NCI-H1417 (cell line): ENCODE measurements around the gene SLC25A27.
"Not testable (repeated sequence)": the region's sequence is repeated elsewhere in the genome, so short reads cannot be mapped to it uniquely, and the experiment has no call there.

Source experiments
- DNase-seq, 3 experiments: peaks; one replicate each; lab custom pipeline; 2025; lab: John Stamatoyannopoulos, UW

SLC25A27 gene, protein sequence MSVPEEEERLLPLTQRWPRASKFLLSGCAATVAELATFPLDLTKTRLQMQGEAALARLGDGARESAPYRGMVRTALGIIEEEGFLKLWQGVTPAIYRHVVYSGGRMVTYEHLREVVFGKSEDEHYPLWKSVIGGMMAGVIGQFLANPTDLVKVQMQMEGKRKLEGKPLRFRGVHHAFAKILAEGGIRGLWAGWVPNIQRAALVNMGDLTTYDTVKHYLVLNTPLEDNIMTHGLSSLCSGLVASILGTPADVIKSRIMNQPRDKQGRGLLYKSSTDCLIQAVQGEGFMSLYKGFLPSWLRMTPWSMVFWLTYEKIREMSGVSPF

DNA sequence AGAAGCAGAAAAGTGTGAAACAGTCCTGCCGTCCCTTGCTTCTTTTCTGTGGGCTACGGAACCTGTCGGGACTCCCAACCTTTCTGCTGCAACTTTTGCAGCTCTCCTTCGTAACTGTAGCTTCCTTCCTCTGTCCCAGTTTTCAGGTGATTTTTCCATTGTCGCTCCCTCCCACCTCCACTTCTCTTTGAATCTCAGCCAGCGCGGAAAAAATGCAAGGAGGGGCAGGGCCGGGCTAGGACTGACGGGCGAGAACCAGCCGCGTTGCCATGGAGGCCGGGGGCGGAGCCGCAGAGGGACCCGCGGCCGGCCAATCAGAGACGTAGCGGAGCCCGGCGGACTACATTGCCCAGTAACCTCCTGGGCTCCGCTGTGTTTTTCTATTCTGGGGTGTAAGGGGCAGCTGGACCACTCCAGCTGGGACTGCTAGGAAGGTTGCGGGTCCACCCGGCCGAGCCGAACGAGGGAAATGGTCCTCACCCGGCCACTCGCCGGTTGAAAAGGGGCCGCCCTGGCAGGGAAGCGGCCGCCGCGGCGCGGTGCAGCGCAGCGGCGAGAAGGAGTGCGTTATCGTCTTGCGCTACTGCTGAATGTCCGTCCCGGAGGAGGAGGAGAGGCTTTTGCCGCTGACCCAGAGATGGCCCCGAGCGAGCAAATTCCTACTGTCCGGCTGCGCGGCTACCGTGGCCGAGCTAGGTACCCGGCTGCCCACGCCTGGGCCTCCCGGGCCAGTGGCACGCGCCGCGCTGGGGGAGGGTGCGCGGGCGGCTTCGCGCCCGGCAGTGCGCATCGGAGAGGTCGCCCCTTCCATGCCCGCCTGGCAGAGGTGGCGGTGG lies at the start of gene SLC25A27, which contains the start of gene CYP39A1:
Gene SLC25A27 (plus strand): TSS at position 373 of the 836 bp plus-strand sequence. CDS start 218 bp downstream, at position 591.
Gene CYP39A1 (minus strand): TSS at position 216 of the 836 bp plus-strand sequence. CDS start 236 bp downstream, outside the sequence.
- DNase-seq = peak; percentile 93 to 96 (median 95)

DNA sequence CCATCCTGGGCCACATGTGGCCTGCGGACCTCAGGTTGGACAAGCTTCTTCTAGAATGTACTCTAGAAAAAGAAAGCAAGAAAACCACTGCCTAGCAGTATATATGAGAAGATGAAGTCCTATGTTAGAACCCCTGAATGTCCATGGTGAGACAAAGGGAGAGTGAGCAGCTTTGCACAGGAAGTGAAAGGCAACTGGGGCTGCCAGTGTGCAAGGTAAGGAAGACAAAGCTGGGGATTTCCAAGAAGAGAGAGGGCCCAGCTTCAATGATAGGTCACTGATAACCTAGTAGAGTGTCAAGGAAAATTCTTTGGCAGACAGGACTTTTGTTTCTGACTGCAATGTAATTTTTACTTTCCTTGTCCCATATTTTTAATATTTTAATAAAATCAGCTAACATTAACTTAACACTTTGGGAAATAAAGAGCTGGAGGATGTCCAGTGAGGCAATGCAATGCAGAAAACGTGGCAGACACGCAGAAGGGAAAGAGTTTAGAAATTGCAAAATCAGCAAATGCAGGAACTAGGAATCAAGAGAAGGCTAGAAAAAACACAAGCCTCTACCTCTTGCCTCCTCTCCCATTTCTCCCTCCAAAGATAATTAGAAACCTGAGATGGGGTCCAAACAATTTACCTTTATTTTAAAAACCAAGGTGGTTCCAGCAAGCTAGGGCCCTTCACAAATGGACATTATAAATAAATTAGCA lies 47.5 kb upstream of the SLC25A27 start:
- no peak for DNase-seq

DNA sequence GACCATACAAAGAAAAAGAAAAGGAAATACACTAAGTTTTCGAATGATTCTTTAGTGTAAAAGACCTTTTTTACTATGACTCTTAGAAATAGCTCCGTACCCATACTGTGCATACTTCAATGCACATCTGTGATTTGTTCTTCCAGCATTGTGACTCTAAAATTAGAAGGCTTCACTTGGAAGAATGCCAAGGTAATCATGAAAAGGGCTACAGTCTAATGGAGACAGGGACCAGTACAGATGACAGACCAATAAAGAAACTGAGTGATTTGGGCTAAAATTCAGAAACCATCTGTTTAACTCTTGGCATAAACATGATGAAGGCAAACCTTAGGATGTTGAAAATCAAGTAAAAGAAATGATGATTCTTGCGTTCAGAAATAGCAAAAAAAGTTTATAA lies 46.4 kb upstream of the SLC25A27 start:
- peak in 2 of 3 experiments; percentile 48 to 70 for DNase-seq

DNA sequence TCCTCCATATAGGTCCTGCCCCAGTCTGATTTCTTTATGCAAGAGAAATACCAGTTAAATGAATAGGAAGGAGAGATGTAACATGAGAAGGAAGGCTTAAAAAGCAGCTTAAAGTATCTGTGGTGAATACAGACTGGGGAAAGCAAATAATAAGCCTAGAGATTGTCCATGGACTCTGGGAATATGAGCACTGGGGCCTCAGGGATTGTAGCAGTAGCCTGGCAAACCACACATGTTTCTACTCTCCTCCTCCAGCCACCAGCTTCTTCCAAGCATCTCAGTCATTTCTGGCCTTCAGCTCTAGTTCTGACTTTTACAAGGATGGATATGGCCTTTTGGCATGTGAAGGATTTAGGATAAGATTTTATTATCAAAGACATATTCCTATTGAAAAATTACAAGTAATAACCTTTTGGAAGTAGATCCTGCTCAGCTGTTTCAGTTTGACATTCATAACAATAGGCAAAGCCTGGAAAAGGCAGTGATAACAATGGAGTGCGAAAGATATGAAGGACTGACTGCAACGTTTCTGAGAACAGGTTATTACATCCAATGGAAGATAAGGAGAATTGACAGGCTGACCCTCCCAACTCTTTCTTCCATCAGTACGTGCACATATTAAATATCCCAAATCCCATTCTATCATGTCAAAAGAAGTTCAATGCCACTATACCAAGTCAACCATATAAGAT lies 41.8 kb upstream of the SLC25A27 start:
- DNase-seq = peak in 1 of 3 experiments; percentile 21

DNA sequence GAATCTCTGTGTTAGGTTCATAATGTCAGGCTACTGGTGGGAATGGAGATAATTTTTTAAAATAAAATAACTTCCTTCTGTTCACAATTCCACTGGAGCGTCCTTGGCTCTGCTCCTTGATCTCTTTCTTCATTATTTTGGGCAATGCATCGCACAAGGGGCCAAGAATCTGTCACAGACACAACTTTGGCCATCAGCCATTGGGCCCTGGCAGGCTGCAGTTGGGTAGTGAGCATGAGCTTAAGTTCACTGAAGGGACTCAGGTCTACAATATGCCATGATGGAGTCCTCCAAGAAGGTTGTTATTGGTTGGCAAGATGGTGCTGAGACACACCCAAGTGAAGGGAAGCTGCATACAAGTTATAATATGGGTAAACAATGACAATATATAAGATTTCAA lies 40.1 kb upstream of the SLC25A27 start:
- no peak for DNase-seq

DNA sequence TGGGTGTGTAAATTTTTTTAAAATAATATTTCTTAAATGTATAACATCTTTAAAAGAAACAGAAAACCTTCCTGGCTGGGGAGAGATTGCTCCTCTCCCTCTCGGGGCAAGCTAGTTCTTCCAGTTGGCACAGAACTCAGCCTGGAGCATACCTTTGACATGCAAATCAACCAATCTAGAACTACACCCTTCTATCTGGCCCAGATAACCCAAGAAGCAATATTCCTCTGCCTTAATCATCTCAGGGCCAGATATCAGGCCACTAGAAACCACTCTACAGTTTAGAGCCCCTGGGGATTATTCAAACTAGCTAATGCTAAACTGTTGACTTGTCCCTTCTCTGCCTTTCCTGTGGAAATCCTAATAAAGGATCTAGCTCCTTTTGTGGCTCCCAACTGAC lies 34.0 kb upstream of the SLC25A27 start:
- DNase-seq = no peak

DNA sequence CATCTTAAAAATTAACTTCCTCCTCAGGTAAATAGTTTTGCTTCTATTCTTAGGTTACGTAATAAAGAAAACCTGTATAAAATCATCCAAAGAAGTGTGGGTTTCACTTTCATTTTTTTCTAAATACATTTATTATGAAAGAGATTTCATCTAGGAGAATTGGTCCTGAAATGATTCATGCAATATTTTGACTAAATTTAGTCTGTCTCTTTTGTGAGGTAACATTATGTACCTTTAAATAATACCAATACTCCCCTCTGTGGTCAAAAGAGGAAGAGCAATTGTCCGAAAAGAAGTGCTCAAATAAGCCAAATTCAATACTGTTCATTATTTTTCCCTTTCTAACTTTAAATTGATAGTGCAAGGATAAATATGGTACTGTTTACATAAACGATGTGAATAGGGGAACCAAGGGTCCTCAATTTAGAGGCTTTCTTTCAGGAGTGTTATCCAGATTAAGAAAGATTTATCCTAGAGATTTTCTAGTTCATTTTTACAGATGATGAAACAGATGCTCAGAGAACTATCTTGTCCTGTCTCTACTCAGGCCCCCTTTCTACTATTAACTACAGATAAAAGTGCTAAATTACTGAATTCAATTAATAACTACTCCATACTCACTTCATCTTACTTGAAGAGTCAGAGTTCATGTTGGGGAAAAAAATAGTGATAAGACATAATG lies 26.4 kb upstream of the SLC25A27 start:
- peak; percentile 3 to 59 (median 13) for DNase-seq

DNA sequence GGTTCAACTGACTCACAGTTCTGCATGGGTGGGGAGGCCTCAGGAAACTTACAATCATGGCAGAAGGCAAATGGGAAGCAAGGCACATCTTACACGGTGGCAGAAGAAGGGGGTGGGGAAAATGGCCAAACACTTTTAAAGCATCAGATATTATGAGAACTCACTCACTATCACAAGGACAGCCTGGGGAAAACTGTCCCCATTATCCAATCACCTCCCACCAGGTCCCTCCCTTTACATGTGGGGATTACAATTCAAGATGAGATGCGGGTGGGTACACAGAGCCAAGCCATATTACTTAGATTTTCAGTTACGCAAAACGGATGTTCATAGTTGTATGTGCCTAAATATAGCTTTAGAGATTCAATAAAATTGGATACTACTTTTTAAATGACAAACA lies 25.8 kb upstream of the SLC25A27 start:
- DNase-seq = no peak

DNA sequence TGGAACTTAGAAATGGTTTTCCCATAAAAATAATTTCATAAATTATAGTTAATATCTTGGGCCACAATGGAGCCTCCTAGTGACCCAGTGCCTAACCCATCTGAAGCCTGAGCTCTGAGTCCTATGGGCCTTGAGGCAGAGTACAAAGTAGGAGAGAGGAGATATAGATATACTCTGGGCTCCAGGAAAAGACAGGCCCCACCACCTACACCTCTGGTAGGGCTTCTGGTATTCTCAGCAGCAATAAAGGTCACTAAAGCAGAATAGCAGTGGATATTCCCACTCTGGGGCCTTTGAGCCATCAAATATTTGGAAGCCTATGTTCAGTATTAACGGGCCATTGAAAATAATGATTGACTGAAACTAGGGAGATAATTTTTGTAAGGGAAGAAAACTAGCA lies 24.3 kb upstream of the SLC25A27 start:
- no peak for DNase-seq

DNA sequence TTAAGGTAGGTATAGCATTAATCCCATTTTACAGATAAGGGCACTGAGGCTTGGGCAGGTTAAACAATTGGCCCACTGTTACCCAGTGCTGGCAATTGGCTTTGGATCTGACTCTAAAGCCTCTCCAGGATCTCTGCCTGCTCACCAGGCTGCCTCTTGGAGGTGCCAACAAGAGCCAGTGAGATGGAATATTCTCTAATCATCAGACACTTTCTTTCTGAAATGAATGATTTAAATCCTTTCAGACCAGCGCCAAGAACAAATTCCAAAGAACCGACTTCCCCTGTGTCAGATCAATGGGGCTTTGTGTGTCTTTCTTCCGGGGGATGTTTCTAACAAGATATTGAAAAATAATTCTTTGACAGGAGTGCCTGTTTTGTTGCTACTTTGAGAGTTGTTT lies 23.8 kb upstream of the SLC25A27 start:
- no peak for DNase-seq

DNA sequence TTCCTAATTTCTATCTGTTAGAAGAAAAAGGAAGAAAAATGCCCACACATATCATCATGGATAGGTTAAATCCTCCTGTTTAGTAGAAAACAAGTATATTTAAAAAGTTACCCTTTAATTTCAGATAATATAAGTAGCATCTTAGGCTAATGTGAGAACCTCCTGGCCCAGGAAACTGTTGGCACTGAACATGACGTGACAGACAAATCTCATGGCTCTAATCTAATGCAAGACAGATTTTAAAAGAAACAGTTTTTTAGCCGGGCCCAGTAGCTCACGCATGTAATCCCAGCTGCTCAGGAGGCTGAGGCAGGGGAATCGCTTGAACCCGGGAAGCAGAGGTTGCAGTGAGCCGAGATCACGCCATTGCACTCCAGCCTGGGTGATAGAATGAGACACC lies 23.1 kb upstream of the SLC25A27 start:
- no peak for DNase-seq

DNA sequence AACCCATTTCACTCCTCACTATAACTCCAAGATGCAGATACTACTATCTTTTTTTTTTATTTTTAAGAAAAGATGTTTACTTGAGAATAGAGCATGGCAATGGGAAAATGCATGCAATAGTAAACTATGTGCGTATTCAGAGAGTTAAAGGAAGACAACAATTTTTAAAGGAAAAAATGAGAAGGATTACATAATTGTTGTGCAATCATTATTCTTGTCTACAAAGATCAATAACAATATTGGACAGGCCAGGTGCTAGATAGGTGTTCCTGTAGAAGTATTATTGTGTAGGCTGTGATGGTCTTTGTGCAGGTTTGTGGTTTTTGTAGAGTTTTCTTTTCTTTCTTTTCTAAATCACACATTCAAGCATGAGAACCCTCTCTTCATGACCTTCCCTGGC lies 20.7 kb upstream of the SLC25A27 start:
- DNase-seq = no peak

DNA sequence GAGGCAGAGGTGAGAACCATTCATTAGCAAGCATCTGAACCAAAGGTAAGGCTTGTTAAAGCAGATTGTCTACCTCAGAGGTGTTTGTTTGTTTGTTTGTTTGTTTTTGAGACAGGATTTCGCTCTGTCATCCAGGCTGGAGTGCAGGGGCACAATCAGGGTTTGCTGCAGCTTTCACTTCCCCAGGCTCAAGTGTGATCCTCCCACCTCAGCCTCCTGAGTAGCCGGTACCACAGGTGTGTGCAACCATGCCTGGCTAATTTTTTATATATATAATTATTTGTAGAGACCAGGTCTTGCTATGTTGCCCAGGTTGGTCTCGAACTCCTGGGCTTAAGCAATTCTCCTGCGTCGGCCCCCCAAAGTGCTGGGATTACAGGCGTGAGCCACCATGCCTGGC lies 17.3 kb upstream of the SLC25A27 start:
- no peak for DNase-seq

DNA sequence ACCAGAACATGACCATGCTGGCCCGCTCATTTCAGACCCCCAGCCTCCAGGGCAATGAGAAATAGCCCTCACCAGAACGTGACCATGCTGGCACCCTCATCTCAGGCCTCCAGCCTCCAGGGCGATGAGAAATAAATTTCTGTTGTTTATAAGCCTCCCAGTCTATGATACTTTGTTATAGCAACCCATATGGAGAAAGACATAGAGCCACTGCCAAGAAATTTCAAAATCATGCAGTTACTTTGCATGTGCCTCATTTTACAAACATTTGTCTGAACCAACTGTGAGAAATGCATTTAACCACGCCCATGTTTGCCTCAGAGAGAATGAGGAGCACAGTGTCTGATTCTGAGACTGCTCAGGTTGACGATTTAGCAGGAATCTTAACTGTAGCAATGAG lies 15.6 kb upstream of the SLC25A27 start:
- no peak for DNase-seq

DNA sequence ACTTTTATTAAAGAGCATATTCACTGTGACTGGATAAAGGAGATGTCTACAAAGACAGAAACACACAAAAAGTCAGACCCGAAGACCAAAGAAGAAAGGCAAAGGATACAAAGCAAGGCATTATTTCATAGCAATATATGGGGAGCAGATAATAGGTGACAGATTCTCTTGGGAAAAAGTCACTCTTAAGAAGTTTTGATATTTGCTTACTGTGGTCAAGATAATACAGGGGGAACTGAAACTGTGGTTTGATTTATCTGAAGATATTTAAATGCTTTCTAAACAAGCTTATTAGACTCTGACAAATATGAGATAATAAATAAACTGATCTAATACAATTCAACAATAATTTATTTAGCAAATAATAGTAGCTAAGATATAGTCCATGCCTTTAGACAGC lies 14.8 kb upstream of the SLC25A27 start:
- DNase-seq = no peak

DNA sequence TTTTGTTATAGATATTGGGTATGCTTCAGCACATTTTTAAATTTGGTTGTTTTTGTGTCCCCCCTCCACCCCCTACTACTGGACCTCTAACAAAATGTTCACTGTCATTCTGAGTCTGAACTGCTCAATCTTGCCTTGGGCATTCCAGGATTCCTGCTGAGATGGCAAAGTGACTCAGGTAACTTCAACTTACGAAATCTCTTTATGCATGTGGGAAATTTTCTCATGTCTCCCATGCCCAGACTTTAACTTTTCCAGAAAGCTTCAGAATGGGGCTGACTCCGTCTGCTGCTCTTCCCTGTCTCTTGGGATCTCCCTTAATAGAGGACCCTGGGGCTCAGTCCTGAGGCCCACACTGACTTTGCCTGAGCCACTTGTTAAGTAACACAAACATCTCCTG lies 14.1 kb upstream of the SLC25A27 start:
- no peak for DNase-seq

DNA sequence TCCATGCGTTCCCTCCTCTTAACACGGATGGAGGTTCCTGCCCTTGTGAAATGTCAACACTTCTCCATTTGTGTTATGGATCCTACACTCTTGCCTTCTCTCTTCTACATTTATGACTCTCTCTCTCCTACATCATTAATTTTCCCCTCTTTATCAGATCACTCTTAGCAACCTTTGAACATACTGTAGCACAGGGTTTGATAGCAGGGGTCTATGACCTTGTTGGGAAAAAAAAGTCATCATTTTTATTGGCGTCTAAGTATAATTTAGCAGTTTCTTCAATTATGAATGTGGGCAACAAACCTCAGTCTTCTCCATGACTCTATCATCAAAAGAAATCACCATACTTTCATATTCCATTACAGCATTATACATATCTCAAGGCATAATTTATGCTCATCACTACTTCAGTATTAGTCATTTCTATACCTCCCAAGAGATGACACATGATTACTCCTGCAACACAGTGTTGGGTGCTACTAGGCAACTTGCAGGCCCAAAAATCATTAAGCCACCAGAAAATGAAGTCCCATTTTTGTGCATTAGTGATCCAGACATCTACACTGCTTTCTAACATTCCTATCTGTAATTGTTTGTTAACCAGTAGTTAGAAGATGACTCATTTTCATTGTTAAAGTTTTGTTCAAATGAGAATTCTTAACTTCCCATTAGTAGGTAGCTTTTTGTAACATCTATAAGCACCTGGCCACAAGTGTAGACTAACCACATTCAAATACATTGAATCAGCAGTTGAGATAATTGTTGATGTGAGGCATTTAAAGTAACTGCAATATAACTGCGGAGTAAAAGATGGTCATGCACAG lies 9.6 kb upstream of the SLC25A27 start:
- DNase-seq = no peak

DNA sequence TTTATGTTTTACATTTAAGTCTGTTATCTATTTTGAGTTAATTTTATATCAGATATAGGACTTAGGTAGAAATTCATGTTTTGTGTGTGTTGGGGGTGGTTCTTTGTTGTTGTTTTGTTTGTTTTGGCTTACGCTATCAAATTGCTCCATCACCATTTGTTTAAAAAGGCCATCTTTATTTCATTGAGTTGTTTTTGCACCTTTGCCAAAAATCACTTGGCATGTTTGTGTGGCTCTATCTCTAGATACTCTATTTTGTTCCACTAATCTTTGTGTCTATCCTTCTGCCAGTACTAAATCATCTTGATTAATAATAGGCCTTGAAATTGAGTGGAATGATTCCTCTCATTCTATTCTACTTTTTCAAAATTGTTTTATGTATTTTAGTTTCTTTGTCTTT lies 7.5 kb upstream of the SLC25A27 start:
- no peak for DNase-seq

DNA sequence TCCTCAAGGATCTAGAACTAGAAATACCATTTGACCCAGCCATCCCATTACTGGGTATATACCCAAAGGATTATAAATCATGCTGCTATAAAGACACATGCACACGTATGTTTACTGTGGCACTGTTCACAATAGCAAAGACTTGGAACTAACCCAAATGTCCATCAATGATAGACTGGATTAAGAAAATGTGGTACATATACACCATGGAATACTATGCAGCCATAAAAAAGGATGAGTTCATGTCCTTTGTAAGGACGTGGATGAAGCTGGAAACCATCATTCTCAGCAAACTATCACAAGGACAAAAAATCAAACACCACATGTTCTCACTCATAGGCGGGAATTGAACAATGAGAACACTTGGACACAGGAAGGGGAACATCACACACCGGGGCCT lies 4.7 kb upstream of the SLC25A27 start:
- DNase-seq = not testable (repeated sequence)

DNA sequence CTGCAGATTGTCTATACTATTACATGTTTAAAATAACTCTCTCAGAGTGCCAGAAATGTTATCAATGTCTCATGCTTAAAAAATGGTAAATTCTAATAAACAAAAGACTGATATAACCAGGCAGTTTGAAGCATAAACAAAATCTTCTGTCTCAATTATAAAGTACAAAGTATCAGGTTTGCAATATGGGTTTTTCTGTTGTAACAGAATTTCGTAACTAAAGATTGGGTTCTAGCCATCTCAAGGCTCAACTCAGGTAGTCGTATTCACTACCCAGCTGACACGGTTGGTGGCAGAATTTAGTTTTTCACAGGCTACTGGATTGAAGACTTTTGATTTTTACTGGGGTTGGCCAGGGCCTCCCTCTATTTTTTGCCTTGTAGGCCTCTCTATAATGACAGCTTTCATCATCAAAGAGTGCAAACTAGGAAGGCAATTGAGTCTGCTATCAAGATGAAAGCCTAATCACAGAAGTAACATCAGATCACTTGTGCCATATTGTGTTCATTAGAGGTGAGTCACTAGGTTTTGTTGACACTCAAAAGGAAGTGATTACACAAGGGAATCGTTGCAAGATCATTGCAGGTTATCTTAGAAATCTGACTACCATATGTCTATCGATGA lies 3.8 kb upstream of the SLC25A27 start:
- peak in 1 of 3 experiments; percentile 10 for DNase-seq
